ENCODE data around the gene ANKRD63.

ANKRD63 gene

GRCh38 chr15:40244961-40245523 is 37.8 kb downstream of the ANKRD63 start (continued):
- TF ChIP-seq PATZ1 (CRISPR knock-in tag; IDR thresholded peaks at IDR 0.05; ENCODE audit: borderline replicate concordance), result no peak
- no peak for TF ChIP-seq TCF4 (CRISPR knock-in tag; IDR thresholded peaks at IDR 0.05; ENCODE audit: borderline replicate concordance)
- TF ChIP-seq TOX (CRISPR knock-in tag; IDR thresholded peaks at IDR 0.05; ENCODE audit: borderline replicate concordance), result no peak
- TF ChIP-seq PPARA (CRISPR knock-in tag; IDR thresholded peaks at IDR 0.05; ENCODE audit: borderline replicate concordance), result no peak
- TF ChIP-seq ZNF8 (CRISPR knock-in tag; IDR thresholded peaks at IDR 0.05), result no peak
- no peak for TF ChIP-seq ESRRG (CRISPR knock-in tag; IDR thresholded peaks at IDR 0.05)
- TF ChIP-seq BACH2 (CRISPR knock-in tag; IDR thresholded peaks at IDR 0.05; ENCODE audit: borderline replicate concordance), result no peak
- TF ChIP-seq ZC3H10 (CRISPR knock-in tag; IDR thresholded peaks at IDR 0.05), result no peak
- TF ChIP-seq SNAI2 (CRISPR knock-in tag; IDR thresholded peaks at IDR 0.05), result no peak
- TF ChIP-seq ZNF70 (CRISPR knock-in tag; IDR thresholded peaks at IDR 0.05), result no peak
- TF ChIP-seq ZFP30 (CRISPR knock-in tag; IDR thresholded peaks at IDR 0.05), result no peak

GRCh38 chr15:40243126-40243810 is 39.6 kb downstream of the ANKRD63 start:
- ATAC-seq, result no peak
- TF ChIP-seq ZNF565 (CRISPR knock-in tag; conservative IDR thresholded peaks at IDR 0.05; ENCODE audit: low read depth), result no peak
- TF ChIP-seq BACH2 (CRISPR knock-in tag; IDR thresholded peaks at IDR 0.05; ENCODE audit: borderline replicate concordance), result no peak
- no peak for TF ChIP-seq ZNF70 (CRISPR knock-in tag; IDR thresholded peaks at IDR 0.05)
- TF ChIP-seq POU6F1 (CRISPR knock-in tag; IDR thresholded peaks at IDR 0.05; ENCODE audit: borderline replicate concordance, low read depth), result no peak
- TF ChIP-seq ARNTL (CRISPR knock-in tag; IDR thresholded peaks at IDR 0.05; ENCODE audit: borderline replicate concordance, low read depth), result no peak
- no peak for TF ChIP-seq RARB (CRISPR knock-in tag; IDR thresholded peaks at IDR 0.05)
- TF ChIP-seq ZFP3 (CRISPR knock-in tag; IDR thresholded peaks at IDR 0.05), result no peak
- no peak for TF ChIP-seq ZC3H10 (CRISPR knock-in tag; IDR thresholded peaks at IDR 0.05)
- TF ChIP-seq CSRNP3 (CRISPR knock-in tag; IDR thresholded peaks at IDR 0.05), result no peak
- no peak for TF ChIP-seq PATZ1 (CRISPR knock-in tag; IDR thresholded peaks at IDR 0.05; ENCODE audit: borderline replicate concordance)
- no peak for TF ChIP-seq GLIS3 (CRISPR knock-in tag; IDR thresholded peaks at IDR 0.05)
- no peak for TF ChIP-seq ZFP30 (CRISPR knock-in tag; IDR thresholded peaks at IDR 0.05)

- no peak for ATAC-seq
- TF ChIP-seq GLIS3 (CRISPR knock-in tag; IDR thresholded peaks at IDR 0.05), result no peak
- no peak for TF ChIP-seq SNAI2 (CRISPR knock-in tag; IDR thresholded peaks at IDR 0.05)
- TF ChIP-seq ZFP3 (CRISPR knock-in tag; IDR thresholded peaks at IDR 0.05), result no peak
- no peak for TF ChIP-seq ZNF70 (CRISPR knock-in tag; IDR thresholded peaks at IDR 0.05)
- TF ChIP-seq ISL1 (CRISPR knock-in tag; IDR thresholded peaks at IDR 0.05), result no peak
These were observed 40.3 kb downstream of the ANKRD63 start for GRCh38 chr15:40242601-40243000.

- no peak for ATAC-seq
- TF ChIP-seq SNAI2 (CRISPR knock-in tag; IDR thresholded peaks at IDR 0.05), result no peak
- TF ChIP-seq ESRRG (CRISPR knock-in tag; IDR thresholded peaks at IDR 0.05), result no peak
- TF ChIP-seq TOX (CRISPR knock-in tag; IDR thresholded peaks at IDR 0.05; ENCODE audit: borderline replicate concordance), result no peak
- no peak for TF ChIP-seq ZNF565 (CRISPR knock-in tag; conservative IDR thresholded peaks at IDR 0.05; ENCODE audit: low read depth)
- no peak for TF ChIP-seq TCF4 (CRISPR knock-in tag; IDR thresholded peaks at IDR 0.05; ENCODE audit: borderline replicate concordance)
- no peak for TF ChIP-seq PPARA (CRISPR knock-in tag; IDR thresholded peaks at IDR 0.05; ENCODE audit: borderline replicate concordance)
- TF ChIP-seq PATZ1 (CRISPR knock-in tag; IDR thresholded peaks at IDR 0.05; ENCODE audit: borderline replicate concordance), result no peak
- TF ChIP-seq BACH2 (CRISPR knock-in tag; IDR thresholded peaks at IDR 0.05; ENCODE audit: borderline replicate concordance), result no peak
- TF ChIP-seq CSDC2 (CRISPR knock-in tag; IDR thresholded peaks at IDR 0.05), result no peak
- TF ChIP-seq GLIS3 (CRISPR knock-in tag; IDR thresholded peaks at IDR 0.05), result no peak
- no peak for TF ChIP-seq RARB (CRISPR knock-in tag; IDR thresholded peaks at IDR 0.05)
- no peak for TF ChIP-seq ZNF70 (CRISPR knock-in tag; IDR thresholded peaks at IDR 0.05)
- no peak for TF ChIP-seq ZFP30 (CRISPR knock-in tag; IDR thresholded peaks at IDR 0.05)
- no peak for TF ChIP-seq CREB5 (CRISPR knock-in tag; IDR thresholded peaks at IDR 0.05; ENCODE audit: low read depth)
- no peak for TF ChIP-seq ZC3H10 (CRISPR knock-in tag; IDR thresholded peaks at IDR 0.05)
- no peak for TF ChIP-seq ZFP3 (CRISPR knock-in tag; IDR thresholded peaks at IDR 0.05)
- no peak for TF ChIP-seq OSR1 (CRISPR knock-in tag; IDR thresholded peaks at IDR 0.05)
- TF ChIP-seq ARNTL (CRISPR knock-in tag; IDR thresholded peaks at IDR 0.05; ENCODE audit: borderline replicate concordance, low read depth), result no peak
These were observed 40.7 kb downstream of the ANKRD63 start for GRCh38 chr15:40242213-40242599.

Measured in SK-N-SH treated with all-trans-retinoic acid at 6 μM for 48 hours (cell line).